Measurements from ENCODE around the gene KCNT1.

KCNT1 gene

DNA sequence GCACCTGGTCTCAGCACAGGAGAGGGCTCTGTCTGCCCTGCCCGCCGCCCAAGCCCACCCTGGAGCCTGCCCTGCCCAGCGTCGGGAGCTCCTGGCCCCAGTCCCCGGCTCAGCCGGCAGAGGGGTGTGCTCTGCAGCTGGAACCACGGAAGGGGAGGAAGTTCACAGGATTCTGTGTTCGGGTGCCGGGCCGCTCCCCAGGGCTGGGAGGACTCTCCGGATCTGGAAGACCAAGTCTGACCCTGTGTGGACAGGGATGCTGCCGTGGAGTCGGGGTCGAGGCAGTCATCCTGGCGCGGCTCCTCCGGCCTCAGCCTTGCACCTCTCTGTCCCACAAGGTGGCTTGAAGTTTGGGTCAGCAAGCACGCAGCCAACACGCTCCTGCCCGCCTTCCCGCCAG is 78.6 kb downstream of the KCNT1 start:
- DNase-seq (ENCODE audit: low read depth, low spot score) = no peak

DNA sequence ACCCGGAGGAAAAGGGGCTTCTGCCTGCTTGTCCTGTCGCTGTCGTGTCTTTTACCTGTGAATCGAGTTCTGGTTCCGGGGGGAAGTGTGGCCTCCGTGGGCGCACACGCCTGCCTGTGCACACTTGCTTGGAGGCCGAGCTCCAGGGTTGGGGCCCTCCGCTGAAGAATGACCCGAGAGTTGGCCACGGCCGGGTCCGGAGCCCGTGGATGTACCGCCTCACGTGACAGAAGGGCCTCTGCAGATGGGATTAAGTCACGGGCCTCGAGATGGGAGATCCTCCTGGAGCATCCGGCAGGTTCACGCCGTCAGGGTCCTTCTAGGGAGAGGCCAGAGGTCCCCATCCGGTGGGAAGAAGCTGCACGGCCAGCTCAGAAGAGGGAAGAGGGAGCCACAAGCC is 81.0 kb downstream of the KCNT1 start:
- DNase-seq (ENCODE audit: low read depth, low spot score) = no peak

DNA sequence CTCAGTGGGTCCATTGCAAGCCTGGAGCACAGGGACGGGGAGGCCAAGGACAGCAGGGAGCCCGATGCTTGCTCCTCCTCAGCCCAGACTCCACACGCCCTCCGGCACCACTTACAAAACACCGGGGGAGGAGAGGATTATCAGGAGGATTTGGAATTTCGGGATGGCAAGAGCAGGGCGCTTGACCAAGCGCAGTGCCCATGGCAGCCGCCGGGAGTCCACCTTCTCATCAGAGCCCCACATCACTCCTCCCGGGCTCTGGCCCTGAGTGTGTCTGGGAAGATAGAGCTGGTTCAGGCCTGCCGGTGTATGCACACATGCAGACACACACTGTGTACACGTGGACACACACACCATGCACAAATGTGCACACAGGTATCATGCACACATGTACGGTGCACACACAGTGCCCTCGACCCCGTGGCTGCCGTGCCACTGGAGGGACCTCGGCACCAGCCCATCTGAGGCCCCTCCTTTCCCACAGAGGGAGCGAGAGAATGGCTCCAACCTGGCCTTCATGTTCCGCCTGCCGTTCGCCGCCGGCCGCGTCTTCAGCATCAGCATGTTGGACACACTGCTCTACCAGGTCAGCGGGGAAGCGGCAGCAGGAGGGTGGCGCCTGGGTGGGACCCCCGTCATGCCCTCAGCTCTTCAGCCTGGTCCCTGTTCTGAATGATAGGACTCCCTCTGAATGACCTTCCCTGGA is 81.7 kb downstream of the KCNT1 start:
- DNase-seq (ENCODE audit: low read depth, low spot score) = no peak

DNA sequence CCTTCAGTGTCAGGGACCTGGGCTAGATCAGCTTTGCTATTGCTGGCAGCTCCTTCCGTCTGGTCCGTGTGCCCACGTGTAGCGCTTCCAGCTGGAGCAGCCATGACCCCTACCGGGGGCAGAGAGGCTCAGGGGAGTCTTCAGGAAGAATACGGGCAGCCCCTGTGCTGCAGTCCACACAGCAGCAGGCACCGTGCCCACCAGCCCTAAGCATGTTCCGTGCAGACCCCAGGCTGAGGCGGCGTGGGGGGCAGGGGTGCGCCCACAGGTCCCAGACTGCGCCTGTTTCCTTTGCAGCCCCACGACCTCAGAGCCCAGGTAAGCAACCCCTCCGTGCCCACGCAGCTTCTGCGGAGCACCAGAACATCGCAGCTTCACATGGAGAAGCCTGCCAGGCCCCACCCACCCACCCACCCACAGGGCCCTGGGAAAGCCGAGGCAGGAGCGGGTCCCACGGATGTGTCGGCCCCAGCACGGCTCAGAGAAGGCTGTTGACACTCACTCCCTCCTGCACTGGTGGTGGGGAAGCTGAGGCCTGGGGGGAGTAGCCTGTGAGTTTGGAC is 83.1 kb downstream of the KCNT1 start:
- no peak for DNase-seq (ENCODE audit: low read depth, low spot score)

DNA sequence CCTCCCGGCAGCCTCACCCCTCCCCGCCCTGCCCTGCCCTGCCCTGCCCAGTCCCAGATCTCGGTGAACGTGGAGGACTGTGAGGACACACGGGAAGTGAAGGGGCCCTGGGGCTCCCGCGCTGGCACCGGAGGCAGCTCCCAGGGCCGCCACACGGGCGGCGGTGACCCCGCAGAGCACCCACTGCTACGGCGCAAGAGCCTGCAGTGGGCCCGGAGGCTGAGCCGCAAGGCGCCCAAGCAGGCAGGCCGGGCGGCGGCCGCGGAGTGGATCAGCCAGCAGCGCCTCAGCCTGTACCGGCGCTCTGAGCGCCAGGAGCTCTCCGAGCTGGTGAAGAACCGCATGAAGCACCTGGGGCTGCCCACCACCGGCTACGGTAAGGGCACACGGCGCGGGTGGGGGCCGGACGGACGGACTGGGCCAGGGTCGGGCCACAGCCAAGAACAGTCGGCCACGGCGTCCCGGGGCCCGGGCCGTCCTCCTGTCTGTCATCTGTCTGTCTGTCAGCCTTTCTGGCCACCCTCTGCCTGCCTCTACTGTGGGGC is 84.2 kb downstream of the KCNT1 start:
- DNase-seq (ENCODE audit: low read depth, low spot score) = no peak

DNA sequence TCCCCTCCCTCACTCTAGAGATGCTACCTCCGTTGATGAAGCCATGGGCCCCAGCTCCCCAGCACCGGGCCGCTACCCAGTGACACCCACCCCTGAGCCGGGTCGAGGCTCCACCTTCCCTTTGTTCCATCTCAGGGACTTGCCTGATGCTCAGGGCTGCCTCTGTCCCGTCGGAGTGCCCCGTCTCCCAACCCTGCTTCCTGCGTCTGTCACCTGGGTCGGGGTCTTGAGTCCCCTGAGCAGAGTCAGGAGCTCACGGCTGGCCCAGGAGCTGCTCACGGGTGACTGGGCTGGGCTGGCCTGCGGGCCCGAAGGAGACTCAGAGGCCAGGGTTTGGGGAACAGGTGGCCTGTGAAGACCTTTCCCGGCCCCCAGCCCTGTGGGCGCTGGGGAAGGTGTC is 85.3 kb downstream of the KCNT1 start:
- no peak for DNase-seq (ENCODE audit: low read depth, low spot score)

DNA sequence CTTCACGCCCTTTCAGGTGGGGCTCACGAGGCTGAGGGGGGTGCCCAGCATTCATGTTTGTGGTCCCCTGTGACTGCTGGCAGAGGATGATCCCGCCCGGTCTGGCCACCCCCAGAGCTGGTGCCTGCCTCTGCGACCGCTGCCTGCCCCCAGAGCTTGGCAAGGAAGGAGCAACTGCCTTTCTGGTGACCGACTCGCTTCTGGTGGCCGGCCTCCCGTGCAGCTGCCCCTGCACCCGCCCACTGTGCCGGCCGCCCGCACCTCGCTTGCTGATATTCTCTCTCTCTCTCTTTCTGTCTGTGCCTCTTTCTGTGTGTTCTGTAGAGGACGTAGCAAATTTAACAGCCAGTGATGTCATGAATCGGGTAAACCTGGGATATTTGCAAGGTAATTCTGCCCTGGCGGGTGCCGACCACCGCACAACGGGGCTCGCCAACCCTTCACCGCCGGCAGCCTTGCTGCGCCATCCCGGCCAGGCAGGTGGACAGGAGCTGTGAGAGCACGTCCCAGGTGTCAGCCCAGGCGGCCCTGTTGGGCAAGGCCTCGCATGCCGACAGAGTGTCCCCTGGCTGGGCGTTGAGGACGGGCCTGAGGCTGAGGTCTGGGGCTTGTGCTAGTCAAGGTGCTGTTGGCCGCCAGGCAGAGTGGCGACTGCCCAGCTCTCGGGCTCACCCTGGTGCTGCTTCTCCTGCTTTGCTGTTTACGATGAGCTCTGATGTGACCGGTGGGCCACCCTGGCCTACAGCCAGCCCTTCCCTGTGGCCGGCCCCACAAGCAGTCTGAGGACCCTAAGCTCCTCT is 86.0 kb downstream of the KCNT1 start:
- no peak for DNase-seq (ENCODE audit: low read depth, low spot score)

DNA sequence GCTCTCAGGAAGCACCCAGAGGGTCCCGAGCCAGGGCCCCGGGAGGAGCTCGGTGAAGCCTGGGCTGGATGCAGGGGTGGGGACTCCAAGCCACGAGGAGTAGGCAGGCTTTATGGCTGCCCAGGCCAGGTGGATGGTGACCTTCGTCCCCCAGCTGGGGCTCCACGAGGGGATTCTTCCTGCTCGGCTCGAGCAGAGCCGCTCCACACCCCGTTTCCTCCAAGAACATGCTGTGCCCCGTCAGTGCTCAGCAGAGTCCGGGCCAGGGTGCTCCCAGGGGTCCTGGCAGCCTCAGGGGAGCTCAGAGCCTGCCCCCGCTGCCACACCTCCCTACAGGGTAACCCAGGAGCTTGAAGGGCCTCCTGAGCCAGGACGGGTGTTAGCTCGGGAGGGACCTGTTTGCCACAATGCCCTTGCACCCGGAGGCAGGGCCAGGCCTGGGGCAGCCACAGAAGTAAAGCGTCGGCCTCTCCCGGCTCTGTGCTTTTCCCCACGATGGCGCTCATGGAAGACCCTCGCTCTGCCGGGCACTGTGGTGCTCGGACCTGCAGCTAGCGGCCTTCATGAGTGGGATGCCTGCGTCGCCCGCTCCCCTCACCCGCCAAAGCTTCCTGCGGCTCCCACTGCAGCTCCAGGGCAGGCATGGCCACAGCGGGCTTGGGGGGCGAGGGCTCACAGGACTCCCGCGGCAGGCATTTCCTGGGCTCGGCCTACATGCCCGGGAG is 86.8 kb downstream of the KCNT1 start:
- DNase-seq (ENCODE audit: low read depth, low spot score) = no peak

DNA sequence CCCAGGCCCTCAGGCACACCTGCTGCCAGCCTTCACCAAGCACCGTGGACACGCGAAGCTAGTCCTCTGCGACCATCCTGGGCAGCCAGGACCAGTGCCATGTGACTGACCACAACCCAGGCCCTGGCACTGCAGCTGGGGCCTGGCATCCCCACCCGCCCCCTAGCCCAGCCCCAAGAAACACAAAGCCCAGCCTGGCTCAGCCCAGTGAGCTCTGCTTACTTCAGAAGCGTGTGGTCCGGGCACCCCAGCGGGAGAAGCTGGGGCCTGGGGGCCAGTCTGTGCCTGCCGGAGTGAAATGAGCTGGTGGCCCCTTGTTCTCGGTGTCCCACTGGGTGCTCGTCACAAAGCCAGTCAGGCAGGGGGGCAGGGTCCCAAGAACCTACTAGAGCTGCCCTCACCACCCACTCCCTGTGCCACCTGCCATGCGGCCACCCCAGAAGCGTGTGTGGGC is 87.9 kb downstream of the KCNT1 start:
- no peak for DNase-seq (ENCODE audit: low read depth, low spot score)

DNA sequence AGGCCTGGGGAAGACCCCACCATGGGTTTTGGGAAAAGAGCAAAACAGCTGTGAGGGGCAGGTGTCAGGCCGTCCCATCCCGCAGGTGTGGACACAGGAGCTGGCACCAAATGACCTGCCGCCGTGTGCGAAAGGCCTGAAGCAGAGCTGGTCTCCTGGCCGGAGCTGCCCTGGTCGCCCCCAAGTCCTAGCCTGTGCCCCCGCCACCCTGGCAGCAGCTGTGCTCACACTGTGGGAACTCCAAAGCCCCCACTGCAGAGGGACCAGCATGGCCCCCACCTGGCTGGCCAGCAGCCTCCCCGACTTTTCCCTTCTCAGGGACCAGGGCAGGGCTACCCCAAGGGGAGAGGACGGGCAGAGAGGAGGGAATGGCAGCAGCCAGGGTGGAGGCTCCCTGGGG is 88.4 kb downstream of the KCNT1 start:
- DNase-seq (ENCODE audit: low read depth, low spot score) = no peak

DNA sequence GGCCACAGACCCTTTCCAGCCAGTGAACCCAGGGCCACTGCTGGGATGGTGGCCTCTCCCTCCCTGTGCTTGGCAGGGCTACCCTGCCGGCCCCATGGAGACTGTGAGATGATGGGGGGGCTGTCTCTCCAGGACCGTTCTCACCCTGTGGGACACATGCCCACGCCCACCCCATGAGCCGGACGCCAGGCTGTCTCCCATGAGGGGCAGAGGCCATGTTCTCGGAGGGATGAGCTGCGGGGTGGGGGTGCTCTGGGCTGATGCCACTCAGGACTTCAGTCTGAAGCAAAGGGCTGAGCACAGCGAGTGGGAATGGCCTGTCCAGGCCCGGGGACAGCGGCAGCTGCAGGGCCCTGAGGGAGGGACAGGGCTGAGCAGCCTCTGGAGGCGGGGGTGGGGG is 88.9 kb downstream of the KCNT1 start:
- DNase-seq (ENCODE audit: low read depth, low spot score) = no peak

DNA sequence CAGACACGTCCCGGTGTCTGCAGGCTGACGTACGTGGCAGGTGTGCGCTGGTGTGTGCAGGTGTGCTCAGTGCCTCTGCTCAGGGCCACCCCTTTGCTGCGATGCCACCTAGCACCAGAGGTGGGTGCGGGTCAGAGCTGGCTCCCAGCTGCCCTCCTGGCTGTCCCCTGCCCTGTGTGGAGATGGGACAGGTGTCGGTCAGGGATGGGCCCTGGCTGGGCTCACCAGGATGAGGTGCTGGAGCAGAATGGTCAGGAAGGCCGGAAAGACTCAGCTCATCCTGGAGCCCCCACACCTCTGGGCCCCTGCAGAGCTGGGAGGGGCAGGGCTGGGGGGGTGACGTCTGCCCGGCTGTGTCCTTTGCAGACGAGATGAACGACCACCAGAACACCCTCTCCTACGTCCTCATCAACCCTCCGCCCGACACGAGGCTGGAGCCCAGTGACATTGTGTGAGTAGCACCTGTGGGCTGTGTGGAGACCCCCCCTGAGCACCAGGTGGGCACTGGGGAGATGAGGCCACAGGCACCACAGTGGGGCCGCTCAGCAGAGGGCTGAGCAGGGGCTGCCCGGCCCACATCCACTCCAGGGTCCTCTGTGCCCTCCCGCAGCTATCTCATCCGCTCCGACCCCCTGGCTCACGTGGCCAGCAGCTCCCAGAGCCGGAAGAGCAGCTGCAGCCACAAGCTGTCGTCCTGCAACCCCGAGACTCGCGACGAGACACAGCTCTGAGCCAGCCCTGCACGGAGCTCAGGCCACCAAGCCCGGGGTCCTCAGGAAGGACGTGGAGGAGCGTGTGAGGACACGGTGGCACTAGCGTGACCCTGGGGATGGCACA is 89.7 kb downstream of the KCNT1 start:
- DNase-seq (ENCODE audit: low read depth, low spot score) = no peak

DNA sequence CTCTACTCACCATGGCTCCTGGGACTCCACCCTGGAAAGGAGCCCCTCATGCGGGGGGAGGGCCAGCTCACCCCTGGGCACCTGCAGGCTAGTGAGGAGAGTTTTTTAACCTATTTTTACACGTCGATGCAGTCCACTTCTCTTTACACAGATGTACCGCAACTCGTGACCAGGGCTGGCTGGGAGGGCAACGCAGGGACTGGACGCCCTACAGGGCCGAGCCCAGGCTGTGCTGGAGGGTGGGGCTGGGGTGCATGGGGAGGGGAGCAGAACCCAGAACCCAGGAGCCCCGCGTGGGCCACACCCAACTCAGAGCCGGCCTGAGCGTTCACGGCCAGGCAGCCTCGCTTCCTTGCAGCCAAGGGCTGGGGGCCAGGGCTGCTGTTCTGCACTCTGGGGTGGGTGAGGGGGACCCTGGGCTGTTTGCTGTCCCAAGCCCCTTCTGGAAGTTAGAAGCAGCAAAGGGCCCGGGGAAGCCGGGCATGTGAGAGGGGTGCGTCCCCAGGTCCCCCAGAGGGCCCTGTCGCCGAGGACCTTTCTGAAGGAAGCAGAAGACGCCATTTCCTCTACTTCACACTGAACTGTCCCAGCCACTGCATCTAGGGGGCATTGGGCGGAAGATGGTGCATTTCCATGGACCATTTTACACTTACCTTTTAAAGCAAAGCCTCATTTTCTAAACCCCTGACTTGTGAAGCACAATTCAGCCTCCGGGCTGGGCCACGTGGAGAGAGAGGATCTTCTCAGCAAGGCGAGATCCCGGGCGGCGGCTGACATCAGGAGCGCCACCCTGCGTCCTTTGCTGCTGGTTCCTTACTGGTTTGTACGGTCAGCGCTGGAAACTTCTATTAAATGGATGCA is 90.5 kb downstream of the KCNT1 start:
- no peak for DNase-seq (ENCODE audit: low read depth, low spot score)

DNA sequence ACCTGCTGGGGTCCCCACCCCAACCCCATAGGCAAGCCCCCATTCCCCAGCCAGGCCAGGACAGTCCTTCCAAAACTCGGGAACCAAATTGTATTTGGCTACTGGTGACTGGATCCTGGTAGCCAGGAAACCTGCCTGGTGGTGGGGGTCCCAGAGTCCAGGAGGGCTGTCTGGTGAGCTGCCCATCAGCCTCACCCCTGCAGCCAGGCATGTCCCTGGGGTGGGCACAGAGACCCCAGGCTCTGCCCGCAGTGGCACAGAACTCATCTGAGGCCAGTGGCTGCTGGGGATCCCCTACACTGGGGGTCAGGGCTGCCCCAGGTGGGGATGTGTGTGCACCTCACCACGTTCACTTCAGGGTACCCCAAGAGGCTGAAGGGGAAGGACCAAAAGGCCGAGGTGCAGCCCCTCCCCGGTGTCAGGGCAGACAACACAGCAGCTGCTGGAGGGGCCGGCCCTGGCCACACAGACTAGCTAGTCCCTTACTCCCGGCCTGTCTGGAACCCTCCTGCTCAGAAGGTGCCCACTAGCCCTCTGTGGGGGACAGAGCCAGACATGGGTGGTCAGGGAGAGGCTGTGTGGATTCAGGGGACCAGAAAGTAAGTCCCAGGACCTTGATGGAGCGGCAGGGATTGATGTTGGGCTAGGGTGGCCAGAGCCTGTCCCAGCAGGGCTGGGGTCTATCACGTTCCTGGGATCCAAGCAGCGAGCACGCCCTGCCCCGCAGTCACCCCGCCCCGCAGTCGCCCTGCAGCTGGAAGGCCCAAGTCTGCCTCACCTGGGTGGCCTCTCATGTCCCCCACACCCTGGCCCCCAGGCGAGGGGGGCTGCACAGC is 91.5 kb downstream of the KCNT1 start:
- no peak for DNase-seq (ENCODE audit: low read depth, low spot score)

DNA sequence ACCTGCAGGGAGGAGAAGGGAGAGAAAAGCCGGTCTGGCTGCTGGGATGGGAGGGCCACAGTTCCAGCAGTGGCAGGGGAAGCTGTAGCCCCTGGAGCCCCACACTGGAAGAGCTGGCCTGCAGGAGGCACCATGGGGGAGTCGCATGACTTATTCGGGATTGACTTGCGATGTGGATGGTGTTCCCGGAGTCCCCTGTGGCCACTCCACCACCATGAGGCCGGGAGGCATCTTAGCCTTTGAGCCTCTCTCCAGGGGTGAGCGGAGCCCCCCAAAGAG is 92.0 kb downstream of the KCNT1 start:
- no peak for DNase-seq (ENCODE audit: low read depth, low spot score)

DNA sequence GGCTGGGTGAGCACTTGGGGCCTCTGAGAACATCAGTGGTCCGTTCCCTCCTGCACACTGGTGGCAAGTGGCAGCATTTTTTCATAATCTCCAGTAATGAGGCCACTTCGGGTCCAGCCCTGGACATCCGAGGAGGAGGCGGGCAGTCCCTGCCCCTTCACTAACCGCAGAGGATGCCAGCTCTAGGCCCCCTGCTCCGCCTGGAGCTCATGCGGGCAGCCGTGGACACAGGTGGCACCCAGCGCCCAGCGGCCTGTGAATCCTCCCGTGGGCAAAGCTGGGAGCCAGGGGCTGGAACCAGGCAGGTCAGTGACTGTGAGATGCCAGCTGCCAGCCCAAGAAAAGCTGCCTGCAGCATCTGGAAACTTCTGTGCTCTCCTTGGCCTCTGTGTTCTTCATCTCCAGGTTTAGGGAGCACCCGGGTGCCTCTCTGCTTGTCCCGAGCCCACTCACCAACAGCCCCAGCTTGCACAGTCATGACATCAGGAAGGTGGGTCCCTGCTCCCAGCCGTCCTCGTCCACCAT is 92.4 kb downstream of the KCNT1 start:
- DNase-seq (ENCODE audit: low read depth, low spot score) = no peak

DNA sequence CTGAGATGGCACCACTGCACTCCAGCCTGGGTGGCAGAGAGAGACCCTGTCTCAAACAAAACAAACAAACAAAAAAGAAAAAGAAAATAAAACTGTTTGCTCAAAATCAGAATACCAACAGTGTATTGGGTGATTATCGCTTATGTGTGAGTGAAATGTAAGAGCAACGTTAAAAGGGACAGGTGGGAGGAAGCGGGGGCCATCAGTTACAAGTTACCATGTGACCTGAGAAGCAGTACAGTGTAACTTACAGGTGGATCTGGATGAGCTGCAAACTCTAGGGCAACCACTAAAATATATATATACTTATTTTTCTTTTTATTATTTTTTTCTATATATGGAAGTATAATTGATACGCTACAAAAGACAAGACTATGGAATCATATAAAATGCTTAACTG is 93.4 kb downstream of the KCNT1 start:
- no peak for DNase-seq (ENCODE audit: low read depth, low spot score)

DNA sequence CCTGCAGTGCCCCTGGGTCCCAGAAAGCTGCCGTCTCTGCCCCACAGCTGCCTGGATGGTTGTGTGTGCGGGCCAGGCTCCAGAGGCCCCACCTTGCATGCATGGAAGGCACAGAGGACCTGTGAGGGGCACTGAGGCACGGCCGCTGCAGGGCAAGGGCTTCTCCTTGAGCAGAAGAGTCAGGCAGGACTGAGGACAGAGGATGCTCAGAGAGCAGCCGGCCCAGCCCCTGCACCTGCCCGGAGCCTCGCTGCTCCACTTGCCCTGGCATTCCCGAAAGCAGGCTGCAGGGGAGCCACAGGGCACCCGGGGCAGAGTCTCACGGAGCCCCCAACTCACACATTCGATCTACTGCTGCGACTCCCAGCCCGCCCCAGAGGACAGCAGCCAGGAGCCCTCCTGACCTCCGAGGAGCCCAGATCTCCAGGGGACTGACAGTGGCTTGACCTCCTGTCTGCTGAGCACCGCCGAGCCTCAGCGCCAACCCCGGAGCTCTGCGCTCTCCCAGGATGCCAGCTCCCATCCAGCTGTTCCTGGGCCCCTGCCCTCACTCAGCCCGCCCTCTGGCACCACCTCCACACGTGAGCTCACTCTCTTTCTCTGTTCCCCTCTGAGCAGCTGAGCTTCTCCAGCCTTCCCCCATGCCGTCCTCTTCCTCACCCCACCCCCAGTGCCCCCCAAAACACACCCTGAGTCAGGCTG is 95.0 kb downstream of the KCNT1 start:
- no peak for DNase-seq (ENCODE audit: low read depth, low spot score)
